DND-41 (cell line): ENCODE data around the gene HIPK1.

ENCODE experiments used
- EZH2 ChIP-seq: IDR thresholded peaks from 3 replicates; pipeline ENCODE4 v1.6.1; 2012; ENCODE audit warnings: borderline replicate concordance, low read depth, mild to moderate bottlenecking, moderate library complexity, low read length, inconsistent platforms; ENCODE audit not compliant: severe bottlenecking
- TF ChIP-seq, protein P1 (sequence below): IDR thresholded peaks from 2 replicates; pipeline ENCODE4 v1.5.1; 2012; ENCODE audit warnings: borderline replicate concordance, low read length, moderate library complexity, mild to moderate bottlenecking; ENCODE audit not compliant: poor library complexity, severe bottlenecking; ENCODE audit errors: extremely low read depth

DNA sequence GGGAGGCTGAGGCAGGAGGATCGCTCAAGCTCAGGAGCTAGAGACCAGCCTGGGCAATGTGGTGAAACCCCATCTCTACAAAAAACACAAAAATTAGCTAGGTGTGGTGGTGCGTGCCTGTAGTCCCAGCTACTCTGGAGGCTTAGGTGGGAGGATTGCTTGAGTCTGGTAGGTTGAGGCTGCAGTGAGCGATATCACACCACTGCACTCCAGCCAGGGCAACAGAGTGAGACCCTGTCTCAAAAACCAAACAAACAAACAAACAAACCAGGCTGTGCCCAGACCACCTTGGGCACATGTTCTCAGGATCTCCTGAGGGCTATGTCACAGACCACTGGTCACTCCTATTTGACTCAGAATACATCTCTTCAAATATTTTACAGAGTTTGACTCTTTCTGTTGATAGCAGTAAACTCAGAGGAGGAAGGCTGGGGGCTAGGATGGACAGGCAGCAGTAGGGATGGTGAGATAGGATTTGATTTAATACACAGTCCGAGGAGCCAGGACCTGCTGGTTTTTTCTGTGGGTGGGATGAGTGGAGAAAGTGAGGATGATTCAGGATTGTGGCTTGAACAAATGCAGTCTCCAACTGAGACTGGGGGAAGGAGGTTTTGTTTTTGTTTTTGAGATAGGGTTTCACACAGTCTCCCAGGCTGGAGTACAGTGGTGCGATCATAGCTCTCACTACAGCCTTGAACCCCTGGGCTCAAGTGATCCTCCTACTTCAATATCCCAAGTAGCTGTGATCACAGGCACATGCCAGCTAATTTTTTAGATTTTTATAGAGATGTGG is 96.7 kb downstream of the HIPK1 start:
- TF ChIP-seq, protein P1, sequence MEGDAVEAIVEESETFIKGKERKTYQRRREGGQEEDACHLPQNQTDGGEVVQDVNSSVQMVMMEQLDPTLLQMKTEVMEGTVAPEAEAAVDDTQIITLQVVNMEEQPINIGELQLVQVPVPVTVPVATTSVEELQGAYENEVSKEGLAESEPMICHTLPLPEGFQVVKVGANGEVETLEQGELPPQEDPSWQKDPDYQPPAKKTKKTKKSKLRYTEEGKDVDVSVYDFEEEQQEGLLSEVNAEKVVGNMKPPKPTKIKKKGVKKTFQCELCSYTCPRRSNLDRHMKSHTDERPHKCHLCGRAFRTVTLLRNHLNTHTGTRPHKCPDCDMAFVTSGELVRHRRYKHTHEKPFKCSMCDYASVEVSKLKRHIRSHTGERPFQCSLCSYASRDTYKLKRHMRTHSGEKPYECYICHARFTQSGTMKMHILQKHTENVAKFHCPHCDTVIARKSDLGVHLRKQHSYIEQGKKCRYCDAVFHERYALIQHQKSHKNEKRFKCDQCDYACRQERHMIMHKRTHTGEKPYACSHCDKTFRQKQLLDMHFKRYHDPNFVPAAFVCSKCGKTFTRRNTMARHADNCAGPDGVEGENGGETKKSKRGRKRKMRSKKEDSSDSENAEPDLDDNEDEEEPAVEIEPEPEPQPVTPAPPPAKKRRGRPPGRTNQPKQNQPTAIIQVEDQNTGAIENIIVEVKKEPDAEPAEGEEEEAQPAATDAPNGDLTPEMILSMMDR: no peak
- no peak for TF ChIP-seq EZH2
